ENCODE data around the gene TRIM25.

- no peak for TF ChIP-seq CTCF (IDR thresholded peaks at IDR 0.05)
- no peak for TF ChIP-seq EP300 (IDR thresholded peaks at IDR 0.05)
- TF ChIP-seq POLR2A (IDR thresholded peaks at IDR 0.05), result no peak
These were observed 33.3 kb downstream of the TRIM25 start for GRCh38 chr17:56880571-56880970.

All from ovary (tissue), 3 donors.